Measurements from ENCODE around the gene RHBDD1.

Gene RHBDD1

DNA sequence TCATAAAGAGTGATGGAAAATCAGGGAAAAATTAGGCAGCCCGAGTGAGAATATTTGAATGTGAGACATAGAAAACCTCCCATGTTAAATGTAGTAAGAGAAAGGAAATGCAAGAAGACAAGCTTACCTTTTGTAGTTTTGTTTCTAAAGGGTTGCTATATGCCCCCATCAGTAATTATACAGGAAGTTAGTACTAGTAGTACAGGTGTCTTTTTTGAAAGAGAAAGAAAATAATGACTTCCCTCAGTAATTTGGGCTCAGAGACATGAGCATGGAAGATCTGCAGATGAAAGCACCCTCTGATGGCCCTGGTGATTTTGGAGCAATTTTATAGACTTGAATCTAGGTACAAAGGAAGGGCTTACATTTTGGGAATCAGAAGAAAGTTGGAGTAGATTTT lies 80.8 kb downstream of the RHBDD1 start:
- DNase-seq (ENCODE audit: low spot score): no peak

DNA sequence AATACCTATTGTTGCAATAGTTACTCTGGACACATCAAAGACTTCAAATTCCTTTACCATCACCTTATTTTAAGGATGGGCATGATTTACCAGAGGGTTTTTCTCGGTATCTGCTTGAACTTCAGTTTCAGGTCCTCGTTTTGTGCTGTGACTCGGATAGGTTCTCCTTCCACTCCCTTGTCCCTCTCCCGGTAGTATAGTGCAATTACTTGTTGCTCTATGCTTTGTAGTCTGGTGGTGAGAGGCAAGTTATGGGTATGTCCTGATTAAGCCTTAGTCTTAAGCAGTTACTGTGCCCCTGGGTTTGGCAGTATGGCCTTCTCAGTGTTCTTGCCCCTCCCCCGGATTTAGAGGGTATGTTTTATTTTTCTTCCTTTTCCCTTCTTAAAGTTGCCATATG lies 96.6 kb downstream of the RHBDD1 start:
- DNase-seq (ENCODE audit: low spot score): no peak

DNA sequence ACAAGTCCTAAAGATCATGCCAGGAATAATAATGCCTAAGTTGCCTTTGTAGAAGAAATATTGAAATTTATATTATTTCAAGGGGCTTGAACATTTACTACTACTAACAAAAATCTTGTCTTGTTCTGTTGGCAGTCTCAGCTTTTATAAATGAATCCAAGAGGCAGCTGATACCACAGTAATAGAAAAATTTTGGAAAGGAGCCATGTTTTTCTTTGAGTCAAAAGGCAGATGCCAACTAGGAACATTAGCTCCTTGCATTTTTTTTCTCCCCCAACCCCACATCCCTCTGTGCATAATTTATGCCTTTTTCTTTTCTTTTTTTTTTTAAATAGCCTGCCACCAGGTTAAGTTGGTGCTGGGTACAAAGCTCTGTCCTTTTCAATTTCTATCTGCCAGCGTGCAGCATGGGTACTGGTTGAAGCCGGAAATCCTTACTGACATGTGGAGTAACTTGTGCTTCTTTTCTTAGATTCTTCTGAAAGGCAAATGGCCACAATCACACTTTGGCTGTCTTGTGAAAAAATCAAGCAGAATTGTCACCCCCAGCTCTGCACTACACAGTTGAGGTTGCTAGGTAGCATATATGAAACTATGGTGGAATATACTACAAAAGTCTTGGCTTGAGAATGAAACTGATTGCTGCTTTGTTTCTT lies 98.8 kb downstream of the RHBDD1 start:
- DNase-seq (ENCODE audit: low spot score): no peak

DNA sequence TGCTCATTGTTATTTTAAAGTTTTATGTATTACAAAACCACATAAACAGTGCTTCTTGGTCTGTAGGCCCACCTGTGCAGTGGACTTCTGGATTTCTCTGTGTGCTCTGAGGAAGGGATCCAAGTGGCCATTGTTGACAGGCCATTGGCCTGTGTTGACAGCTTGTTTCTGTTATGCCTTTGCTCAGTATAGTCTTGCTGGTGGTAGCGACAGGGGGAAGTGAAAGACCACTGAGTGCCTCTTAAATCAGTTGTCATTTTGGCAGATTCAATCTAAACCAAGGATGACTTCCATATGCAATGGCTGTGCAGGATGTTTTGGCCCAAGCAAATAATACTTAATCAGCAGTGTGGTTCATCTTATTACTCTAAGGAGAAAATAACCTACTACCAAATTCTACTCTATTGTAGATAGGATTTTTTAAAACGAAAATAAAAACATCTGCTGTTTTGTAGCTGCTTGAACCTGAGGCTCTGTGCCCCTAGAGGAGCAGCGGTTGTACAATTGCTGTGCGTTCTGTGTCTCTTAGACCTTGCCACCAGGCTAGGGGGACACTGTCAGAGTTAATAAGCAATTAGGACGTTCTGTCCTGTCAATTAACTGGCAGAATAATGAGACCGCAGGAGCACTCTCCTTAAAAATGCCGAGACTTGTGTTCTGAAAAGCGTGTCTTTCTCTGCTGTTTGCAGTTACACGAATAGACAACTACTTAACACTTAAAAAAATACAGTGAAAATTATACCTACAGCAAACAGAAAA lies 108.2 kb downstream of the RHBDD1 start:
- no peak for DNase-seq (ENCODE audit: low spot score)

DNA sequence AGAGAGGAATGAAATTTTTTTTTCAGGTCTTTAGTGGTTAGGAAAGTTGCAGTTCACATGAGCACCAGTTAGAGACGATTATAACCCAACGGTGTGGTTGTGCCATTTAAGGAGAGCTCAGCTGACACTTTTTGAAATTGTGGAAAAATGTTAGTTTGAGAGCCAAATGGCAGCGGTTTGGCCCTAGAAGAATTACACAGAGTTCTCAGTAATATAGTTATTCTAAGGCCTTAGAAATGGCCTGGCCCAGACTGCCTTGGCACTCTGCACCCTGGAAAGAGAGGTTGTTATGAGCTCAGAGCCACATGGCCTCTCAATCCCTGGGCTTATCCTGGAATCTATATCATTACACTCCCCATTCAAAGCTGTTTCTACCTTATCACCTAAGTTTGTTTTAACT lies 117.4 kb downstream of the RHBDD1 start:
- DNase-seq (ENCODE audit: low spot score): no peak

DNA sequence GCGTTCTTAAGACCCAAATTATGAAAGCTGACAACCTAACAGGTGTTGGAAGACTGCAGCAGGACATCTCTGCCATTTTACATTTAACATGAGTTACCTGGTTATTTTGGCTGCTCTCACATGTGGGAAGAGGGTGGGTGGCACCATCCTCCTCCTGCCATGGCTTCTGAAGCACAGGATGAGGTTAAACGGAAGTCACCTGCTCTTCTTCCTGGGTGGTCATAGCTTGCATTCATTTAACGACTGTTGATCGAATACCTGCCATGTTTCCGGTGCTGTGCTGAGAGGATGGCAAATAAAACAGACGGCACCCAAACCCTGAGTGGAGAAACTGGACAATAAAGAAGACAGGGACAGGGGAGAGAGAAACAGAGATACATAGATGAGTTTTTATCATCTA lies 118.0 kb downstream of the RHBDD1 start:
- DNase-seq (ENCODE audit: low spot score): no peak

DNA sequence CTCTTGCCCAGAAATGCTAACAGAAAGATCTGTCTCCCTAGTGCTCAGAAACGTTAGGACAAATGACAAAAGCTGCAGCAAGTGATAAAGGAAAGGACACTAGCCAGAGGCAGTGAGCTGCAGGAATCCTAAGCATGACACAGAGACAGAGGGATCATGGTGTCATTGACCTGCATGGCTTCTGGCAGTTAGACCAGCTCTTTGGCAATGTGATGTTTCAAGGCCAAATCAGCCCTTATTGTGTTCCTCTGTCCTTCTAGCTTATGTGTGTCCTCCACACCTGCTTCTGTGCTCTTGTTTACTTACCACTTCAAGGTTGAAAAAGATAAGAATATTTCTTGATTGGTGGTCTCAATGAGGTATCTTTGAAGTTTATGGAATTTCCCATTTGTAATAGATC lies 120.8 kb downstream of the RHBDD1 start:
- no peak for DNase-seq (ENCODE audit: low spot score)

DNA sequence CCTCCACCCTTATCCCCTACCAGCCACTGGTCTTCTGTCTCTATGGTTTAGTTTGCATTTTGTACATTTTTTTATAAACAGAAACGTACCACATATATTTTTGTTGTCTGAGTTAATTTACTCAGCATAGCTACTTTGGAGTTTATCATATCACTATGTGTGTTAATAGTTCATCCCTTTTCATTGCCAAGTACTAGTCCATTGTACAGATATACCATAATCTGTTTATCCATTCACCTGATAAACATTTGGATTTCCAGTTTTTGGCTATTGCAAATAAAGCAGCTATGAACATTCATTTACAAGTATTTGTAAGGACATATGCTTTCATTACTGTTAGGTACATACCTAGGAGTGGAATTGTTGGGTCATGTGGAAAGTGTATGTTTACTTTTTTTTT lies 123.6 kb downstream of the RHBDD1 start:
- DNase-seq (ENCODE audit: low spot score): no peak

DNA sequence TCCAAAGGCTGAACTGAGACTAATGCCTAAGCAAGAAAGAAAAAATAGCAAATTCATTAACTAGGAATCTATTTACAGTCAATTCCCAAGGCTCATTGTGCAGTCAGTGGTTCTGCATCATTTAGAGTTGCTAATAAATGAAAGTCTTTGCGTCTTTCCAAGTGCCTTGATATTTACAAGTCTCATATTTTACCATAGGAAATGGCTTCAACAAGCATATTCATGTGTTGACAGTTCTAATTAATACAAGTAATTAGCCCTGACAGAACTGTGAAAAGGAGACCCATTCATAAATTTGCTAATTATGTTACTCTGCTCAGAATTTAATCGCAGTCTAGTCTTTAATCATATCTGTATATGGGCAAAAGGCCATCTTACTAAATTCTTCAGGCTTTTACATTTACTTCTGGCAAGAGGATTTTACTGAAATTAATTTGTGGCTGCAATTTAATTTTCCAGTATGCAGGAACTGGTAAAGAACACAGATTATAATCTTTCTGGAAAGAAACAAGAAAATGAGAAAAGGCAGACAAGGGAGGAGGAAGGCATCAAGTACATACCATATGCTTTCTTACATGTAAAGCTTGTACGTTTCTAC lies 126.4 kb downstream of the RHBDD1 start:
- no peak for DNase-seq (ENCODE audit: low spot score)

DNA sequence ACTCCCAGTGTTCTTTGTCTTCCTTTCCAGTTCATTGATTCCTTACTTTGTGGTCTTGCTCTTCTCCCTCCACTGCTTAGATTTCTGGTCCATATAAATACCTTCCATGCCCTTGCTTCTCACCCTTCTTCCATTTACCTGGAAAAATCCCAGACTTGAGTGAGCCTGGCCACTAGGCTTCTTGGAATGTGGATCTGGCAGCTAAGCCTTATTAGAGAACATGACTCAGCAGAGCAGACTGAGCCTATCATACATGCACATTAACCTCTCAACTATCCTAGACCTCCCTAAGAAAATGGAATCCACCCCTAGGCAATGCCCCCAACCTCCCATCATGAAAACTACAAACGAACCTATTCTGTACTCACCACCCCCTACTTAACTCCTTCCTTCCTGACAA lies 127.7 kb downstream of the RHBDD1 start:
- DNase-seq (ENCODE audit: low spot score): no peak

DNA sequence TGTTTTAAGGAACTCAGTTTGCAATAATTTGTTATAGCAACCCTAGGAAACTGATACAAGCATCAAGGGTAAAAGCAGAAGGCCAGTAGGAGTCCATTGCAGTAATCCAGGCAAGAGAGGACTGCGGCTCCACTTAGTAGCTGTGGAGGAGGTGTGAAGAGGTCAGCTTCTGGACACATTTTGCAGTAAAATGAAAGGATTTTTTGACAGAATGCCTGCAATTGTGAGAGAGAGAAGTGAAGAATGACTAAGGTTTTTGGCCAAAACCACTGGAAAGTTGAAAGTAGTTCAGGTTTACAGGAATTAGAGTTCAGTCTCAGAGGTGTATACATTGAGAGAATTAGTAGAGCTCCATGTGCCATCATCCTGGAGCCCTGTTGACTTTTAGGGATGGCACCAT lies 129.5 kb downstream of the RHBDD1 start:
- DNase-seq (ENCODE audit: low spot score): no peak

DNA sequence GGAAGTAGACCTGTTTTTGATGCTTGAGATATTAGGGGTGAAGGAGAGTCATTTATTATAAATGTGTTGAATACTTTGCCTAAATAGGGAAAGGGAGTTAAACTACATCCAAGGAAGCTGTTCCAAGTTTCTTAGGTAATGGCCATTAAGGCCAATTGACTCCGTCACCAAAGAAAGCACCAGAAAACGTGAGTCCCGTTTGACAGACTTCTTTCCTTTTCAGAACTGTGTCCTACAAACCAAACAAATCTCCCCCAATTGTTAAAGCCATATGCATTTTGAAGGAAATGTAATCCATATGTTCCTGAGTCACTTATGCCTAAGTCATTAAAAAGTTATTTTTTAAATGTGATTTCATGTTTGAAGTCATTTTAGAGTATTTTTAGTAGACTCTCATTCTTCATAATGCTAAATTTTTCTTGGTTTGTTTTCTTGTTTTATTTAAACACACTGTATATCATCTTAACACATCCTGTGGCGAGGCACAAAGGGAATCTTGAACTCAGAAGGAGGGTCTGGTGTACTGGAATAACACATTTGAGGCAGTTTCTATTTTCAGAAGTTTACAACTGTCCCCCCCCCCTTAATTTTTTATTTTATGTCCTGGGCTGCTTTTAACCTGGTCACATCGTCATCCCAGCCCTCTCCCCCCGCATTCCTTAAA lies 133.7 kb downstream of the RHBDD1 start:
- no peak for DNase-seq (ENCODE audit: low spot score)

DNA sequence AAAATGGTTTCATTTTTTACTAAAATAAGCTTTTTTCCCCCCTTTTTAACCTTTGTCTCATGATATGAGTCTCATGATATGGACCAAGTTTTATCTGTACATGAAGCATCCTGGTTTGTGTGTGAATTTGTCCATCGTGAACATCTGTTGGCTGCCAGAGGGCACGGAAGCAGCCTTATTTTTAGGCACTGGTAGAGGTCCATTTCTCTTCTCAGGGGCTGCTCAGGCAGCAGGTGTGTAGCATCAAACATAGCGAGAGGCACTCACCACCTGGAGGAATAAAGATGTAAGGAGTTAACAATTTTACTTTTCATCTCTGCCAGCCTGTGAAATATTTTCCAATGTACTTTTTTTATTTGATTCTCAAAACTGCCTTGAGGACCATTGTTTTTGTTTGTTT lies 134.5 kb downstream of the RHBDD1 start:
- no peak for DNase-seq (ENCODE audit: low spot score)

DNA sequence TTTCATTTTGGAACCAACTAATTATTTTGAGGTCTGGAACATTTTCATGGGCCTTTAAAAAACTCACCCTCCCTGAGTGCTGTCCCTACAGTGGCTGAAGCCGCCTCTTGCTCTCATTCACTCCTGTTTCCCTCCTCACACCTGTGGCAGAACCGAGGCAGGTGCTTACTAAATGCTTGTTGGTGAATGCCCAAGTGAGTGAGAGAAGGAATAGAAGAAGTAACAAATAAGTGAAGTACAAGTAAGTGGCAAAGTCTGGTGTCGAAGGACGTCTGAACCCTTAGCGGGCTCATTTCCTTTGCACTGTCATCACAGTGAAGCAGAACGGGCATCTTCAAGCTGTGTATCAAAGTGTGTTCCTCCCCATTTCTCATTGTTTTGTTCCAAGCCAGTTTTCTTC lies 135.2 kb downstream of the RHBDD1 start:
- no peak for DNase-seq (ENCODE audit: low spot score)

DNA sequence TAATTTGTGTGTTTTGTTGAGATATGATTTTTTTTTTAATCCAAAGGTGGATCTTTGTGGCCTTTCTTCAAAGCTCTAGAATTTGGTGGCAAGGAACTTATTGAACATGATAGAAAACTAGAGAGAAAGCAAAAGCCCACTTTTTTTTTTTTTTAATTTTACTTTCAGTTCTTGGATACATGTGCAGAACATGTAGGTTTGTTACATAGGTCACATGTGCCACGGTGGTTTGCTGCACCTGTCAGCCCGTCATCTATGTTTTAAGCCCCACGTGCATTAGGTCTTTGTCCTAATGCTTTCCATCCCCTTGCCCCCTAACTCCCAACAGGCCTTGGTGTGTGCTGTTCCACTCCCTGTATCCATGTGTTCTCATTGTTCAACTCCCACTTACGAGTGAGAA lies 135.9 kb downstream of the RHBDD1 start:
- no peak for DNase-seq (ENCODE audit: low spot score)

DNA sequence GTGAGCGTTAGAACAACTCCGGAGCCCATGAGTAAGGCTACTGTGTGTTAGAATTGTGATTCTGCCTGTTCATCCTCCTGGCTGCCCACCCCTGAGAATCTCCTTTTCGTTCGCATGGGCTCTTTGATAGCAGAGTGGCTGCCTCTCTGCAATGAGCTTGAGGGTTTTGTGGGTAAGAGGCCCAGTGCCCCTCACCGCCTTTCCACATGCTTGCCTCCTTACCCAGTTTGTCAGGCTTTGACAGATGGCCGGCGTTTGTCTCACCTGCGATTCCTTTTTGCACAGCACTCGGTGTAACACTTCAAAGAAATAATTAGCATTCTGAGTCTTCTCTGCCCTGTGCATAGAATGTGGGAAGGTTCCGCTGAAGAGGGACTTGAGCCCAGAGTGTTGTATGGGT lies 138.0 kb downstream of the RHBDD1 start:
- no peak for DNase-seq (ENCODE audit: low spot score)

DNA sequence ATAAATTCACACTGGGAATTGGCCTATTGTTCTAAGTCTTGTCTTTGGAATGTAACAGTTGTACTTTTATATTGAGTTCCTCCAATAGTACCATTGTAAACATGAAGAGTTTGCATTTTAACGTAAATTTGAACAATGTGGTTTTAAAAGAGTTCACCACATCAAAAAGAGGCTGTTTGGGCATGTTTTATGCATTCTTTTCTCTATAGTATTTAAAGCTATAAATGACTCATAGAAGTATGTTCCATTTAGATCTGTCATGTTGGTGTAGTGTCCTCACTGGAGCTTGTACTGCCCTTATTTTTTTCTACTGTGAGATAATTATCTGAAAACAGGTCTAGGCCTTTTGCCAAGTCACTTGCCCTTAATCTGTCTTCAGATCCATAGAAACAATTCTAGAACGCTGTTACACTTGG lies 141.9 kb downstream of the RHBDD1 start:
- DNase-seq (ENCODE audit: low spot score): no peak

DNA sequence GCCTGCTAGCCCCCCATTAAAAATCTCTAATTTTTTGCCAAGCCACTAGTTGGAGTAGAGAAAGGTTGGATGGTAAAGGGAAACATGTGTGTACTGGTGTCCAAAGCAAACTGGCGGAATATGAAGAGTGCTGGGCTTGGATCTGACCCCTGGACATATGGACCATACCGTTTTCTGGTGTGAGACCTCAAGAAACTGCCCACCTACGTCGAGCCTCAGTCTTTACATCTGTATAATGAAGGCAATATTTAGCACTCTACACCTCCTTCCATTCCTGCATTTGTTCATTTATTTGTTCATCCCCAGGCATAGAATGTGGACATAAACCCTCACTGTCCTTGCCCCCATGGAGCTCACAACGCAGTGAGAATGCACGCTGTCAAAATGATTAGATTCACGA lies 142.4 kb downstream of the RHBDD1 start:
- no peak for DNase-seq (ENCODE audit: low spot score)

DNA sequence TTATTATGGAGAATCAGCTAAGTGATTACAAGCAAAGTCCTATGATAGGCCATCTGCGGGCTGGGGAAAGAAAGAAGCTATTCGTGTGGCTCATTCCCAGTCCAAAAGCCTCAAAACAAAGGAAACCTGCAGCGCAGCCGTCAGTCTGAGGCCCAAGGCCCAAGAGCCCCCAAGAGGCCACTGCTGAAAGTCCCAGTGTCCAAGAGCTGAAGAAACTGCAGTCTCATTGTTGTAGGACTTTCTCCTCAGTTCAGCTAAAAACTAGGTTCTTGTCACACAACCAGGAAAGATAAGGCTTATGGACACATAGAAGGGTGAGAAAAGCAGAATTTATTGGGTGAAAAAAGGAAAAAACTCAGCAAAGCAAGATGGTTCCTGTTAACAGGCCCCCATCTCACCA lies 143.2 kb downstream of the RHBDD1 start:
- DNase-seq (ENCODE audit: low spot score): no peak

DNA sequence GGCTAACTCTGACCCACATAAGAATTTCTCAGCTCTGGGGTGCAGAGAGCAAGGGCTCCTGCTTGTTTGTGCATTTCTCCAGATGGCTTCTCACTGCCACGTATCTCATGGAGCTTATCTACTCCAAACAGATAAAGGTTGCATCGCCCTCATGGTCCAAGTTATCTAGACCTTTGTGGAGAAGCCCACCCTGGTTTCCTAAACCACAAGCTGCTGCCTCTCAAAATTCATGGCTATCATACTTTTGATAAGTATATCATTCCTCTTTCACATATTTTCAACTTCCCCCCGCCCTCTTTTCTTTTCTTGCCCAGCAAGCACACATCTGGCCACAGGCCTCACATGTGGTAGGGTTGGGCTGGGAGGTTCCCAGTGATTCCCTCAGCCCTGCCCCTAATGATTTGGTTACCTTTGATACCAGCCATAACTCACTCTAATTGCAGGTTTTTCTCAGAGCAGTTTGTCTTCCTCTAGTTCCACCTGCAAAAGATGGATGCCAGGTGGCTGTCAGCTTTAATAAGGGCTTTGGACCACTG lies 146.0 kb downstream of the RHBDD1 start:
- DNase-seq (ENCODE audit: low spot score): no peak

DNA sequence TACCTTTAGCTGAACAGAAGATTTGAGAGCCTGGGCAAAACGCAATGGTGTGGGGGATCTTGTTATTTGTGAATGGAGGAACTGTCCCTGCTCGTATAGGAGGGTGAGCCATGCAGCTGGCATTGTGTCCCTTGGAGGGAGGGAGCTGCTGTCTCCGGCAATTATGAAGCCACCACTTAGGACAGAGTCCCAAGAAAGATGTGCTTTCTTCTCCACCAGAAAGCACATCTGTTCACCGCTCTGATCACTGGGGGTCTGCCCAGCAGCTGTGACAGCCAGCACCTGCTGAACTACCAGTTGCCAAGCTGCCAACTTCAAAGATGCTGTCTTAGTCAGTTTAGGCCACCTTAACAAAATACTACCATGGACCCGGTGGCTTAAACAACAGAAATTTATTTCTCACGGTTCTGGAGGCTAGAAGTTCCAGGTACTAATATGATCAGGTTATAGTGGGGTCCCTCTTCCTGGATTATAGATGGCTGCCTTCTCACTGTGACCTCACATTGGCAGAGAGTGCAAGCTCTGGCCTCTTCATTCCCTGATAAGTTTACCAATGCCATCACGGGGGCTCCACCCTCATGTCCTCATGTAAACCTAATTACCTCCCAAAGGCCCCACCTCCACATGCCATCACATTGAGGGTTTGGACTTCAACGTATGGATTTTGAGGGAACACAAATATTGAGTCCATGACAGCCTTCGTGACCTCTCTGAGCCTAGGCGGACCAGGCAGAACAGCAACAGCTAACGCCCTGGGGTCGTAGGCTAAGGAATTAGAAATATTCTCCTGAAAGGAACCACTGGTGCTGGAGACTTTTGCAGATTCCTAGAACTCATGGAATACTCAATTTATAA lies 148.3 kb downstream of the RHBDD1 start:
- no peak for DNase-seq (ENCODE audit: low spot score)

Data from D341Med (cell line).